Measurements from ENCODE around the gene PACSIN3.

DNA sequence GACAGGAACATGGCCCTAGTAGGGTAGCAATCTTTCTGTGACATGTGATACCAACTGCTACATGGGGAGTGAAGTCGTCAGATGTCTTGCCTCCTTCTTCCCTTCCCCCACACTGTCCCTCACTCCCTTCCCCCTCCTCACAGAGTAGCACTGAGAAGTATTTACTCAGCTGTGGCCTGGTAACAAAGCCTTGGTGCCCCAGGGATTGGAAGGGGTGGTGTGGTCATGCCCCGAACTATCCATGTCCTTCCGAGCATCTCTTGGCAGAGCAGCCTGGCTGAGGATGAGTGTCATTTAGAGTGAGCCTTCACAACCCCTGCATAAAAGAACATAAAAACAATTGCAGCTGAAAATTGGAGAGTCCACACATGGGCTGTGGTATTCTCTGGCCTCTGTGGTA is 55.7 kb downstream of the PACSIN3 start:
- TF ChIP-seq CTCF (IDR thresholded peaks at IDR 0.05) (no peak), POLR2AphosphoS5 (IDR thresholded peaks at IDR 0.05; ENCODE audit: insufficient read depth in 1 of 2, low read depth in 1 of 2) (no peak)

Measured in vagina (tissue), 2 donors.